Epithelial cell of proximal tubule (primary cell): ENCODE results near the gene KLRF1. TPM values are rescaled to one million over a fixed set of nuclear protein-coding genes. Genes with fewer than 3 reads are reported as not detected.

Source experiments
- DNase-seq: peaks from one replicate; pipeline ENCODE4 v3.0.0-alpha.2; 2011; ENCODE audit warnings: low read depth
- H3K4me3 ChIP-seq: 2 replicates; pipeline ENCODE4 v1.5.1; 2011; ENCODE audit warnings: low read depth, mild to moderate bottlenecking, low read length
- total RNA-seq: library from RNA; depleted of rRNA; stranded (reverse); fragments of >200 nt; gene quantifications from 2 replicates; pipeline ENCODE4 v1.2.3, GENCODE V29; 2015
- TF ChIP-seq, protein P1 (sequence below): conservative IDR thresholded peaks from 2 replicates; pipeline ENCODE4 v1.5.1; 2012; ENCODE audit warnings: low read depth, mild to moderate bottlenecking, low read length

KLRF1 gene
- total RNA-seq, 1 donor from 2014 or later = not detected

GRCh38 chr12:9829483-9829882 lies 2.2 kb downstream of the KLRF1 start:
- H3K4me3 ChIP-seq = no peak overlapping the region
- TF ChIP-seq, protein P1, sequence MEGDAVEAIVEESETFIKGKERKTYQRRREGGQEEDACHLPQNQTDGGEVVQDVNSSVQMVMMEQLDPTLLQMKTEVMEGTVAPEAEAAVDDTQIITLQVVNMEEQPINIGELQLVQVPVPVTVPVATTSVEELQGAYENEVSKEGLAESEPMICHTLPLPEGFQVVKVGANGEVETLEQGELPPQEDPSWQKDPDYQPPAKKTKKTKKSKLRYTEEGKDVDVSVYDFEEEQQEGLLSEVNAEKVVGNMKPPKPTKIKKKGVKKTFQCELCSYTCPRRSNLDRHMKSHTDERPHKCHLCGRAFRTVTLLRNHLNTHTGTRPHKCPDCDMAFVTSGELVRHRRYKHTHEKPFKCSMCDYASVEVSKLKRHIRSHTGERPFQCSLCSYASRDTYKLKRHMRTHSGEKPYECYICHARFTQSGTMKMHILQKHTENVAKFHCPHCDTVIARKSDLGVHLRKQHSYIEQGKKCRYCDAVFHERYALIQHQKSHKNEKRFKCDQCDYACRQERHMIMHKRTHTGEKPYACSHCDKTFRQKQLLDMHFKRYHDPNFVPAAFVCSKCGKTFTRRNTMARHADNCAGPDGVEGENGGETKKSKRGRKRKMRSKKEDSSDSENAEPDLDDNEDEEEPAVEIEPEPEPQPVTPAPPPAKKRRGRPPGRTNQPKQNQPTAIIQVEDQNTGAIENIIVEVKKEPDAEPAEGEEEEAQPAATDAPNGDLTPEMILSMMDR = no peak
- no peak for DNase-seq

DNA sequence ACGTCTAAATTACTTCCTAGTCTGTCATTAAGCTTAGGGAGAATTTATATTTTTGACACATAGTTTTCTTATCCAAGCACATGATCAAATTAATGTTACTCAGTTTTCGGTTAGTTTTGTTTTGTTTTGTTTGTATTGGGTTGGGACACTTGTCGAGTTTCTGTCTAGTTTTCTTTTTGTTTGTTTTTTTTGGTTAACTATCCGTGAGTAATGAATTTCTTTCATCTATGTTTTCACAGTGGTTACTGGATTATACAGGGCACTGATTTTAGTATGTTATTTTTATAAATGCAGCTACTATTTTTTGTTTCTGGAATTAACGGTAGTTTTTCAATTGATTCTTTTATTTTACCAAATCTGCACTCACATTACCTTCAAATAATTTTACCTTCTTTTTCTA lies 2.7 kb downstream of the KLRF1 start:
- TF ChIP-seq, protein P1 = no peak
- H3K4me3 ChIP-seq = no peak overlapping the region
- DNase-seq = no peak

DNA sequence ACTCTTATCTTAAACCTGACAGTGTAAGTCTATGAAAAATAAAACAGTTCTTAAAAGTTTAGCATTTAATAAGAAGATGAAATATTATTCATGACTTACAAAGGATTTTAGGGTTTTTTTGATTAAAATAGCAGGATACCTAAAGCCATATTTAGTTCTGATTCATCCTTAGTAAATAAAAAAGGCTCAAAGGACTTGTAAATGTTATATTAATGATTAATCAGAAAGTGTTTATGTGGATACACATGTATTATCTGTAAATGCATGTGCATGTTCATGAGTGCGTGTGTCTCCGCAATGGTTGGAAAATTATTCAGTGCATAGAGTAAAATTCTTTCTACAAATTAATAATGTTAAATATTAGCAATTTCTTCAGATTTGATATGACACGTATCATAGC lies 4.4 kb downstream of the KLRF1 start:
- no peak for DNase-seq
- TF ChIP-seq, protein P1 = no peak
- H3K4me3 ChIP-seq = no peak overlapping the region

DNA sequence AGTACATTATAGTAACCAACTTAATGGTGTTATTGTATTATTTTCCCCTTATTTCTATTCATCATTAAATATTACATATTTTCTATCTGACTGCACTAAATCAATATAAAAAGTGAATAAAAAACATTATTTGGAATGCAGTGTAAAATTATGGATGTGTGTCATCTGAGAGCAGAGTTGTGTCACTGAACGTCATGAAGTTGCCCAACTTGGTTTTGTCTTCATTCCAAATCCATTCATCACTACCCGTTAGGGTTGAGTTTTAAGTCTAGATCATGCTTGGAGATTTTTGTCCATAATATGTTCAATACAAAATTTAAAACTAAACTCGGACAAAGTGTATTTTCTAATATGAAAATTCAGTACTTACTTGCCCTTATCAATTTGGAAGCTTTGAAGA lies 16.1 kb downstream of the KLRF1 start:
- no peak overlapping the region for H3K4me3 ChIP-seq
- TF ChIP-seq, protein P1 = no peak
- no peak for DNase-seq

DNA sequence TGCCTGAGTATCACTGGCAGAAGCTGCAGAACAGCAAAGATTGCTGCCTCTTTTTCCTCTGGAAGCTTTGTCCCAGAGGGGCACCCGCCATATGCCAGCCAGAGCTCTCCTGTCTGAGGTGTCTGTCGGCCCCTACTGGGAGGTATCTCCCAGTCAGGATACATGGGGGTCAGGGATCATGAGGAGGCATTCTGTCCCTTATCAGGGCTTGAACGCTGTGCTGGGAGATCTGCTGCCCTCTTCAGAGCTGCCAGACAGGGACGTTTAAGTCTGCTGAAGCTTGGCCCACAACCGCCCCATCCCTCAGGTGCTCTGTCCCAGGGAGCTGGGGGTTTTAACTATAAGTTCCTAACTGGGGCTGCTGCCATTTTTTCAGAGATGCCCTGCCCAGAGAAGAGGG lies 21.6 kb downstream of the KLRF1 start:
- TF ChIP-seq, protein P1 = no peak
- DNase-seq = no peak
- no peak overlapping the region for H3K4me3 ChIP-seq

DNA sequence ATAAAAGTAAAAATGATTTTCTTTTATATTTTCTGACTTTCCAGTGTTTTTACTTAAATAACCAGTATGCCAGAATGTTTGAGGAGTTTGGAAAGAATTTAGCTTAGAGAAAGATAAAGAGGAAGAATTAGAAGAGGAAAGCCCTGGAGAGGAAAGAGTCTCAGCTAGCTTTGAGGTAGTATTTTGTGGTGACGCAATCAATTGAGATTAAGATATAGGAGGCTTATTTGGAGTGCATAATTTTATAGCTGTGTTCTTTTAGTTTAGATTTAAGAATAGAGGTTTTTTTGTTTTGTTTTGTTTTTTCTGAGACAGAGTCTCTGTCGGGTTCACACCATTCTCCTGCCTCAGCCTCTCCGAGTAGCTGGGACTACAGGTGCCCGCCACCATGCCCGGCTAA lies 23.8 kb downstream of the KLRF1 start:
- TF ChIP-seq, protein P1 = no peak
- no peak for DNase-seq
- no peak overlapping the region for H3K4me3 ChIP-seq

GRCh38 chr12:9851927-9852326 lies 24.6 kb downstream of the KLRF1 start:
- TF ChIP-seq, protein P1 = no peak
- DNase-seq = no peak
- H3K4me3 ChIP-seq = no peak overlapping the region
